ENCODE data around the gene IGHMBP2. TPM values are rescaled to one million over a fixed set of nuclear protein-coding genes. Genes with fewer than 3 reads are reported as not detected.

Gene IGHMBP2
- total RNA-seq, 4 donors from 2014 or later: 18.6 to 33.3 (median 30.5) TPM

GRCh38 chr11:68961245-68961644, 57.6 kb downstream of the IGHMBP2 start:
- intact Hi-C loops (cut with DNase I; ENCODE audit: low total_unique reads): no loop called here
- TF ChIP-seq POLR2A (IDR thresholded peaks at IDR 0.05) (no peak), CTCF (IDR thresholded peaks at IDR 0.05) (no peak)
- 77 to 80% methylated on average over 8 of the region's 8 CpGs for WGBS, 2 donors
- H3K4me3 ChIP-seq (ENCODE audit: low read depth, poor library complexity, severe bottlenecking): no peak overlapping the region
- DNase-seq (ENCODE audit: low spot score in 2 of 2): no peak

- intact Hi-C loops (cut with DNase I; ENCODE audit: low total_unique reads): no loop called here
- 81 to 84% methylated on average over 16 of the region's 16 CpGs for WGBS, 2 donors
- peak in 1 of 2 donors; percentile 61 for DNase-seq (ENCODE audit: low spot score in 2 of 2)
- TF ChIP-seq POLR2A (IDR thresholded peaks at IDR 0.05): no peak
- TF ChIP-seq CTCF (IDR thresholded peaks at IDR 0.05): no peak
- no peak overlapping the region for H3K4me3 ChIP-seq (ENCODE audit: low read depth, poor library complexity, severe bottlenecking)
Measured at GRCh38 chr11:68962527-68963250, 59.0 kb downstream of the IGHMBP2 start.

- intact Hi-C loops (cut with DNase I; ENCODE audit: low total_unique reads): no loop called here
- no peak for TF ChIP-seq CTCF (IDR thresholded peaks at IDR 0.05)
- TF ChIP-seq POLR2A (IDR thresholded peaks at IDR 0.05): no peak
- peak in 1 of 2 donors; percentile 42 for DNase-seq (ENCODE audit: low spot score in 2 of 2)
- 85 to 90% methylated on average over 3 of the region's 3 CpGs for WGBS, 2 donors
- no peak overlapping the region for H3K4me3 ChIP-seq (ENCODE audit: low read depth, poor library complexity, severe bottlenecking)
Measured at GRCh38 chr11:68963779-68964178, 60.1 kb downstream of the IGHMBP2 start.

- DNase-seq (ENCODE audit: low spot score in 2 of 2): peak in 1 of 2 donors; percentile 59
- 70 to 82% methylated on average over 15 of the region's 15 CpGs for WGBS, 2 donors
- intact Hi-C loops (cut with DNase I; ENCODE audit: low total_unique reads): no loop called here
- no peak overlapping the region for H3K4me3 ChIP-seq (ENCODE audit: low read depth, poor library complexity, severe bottlenecking)
- no peak for TF ChIP-seq POLR2A (IDR thresholded peaks at IDR 0.05)
- no peak for TF ChIP-seq CTCF (IDR thresholded peaks at IDR 0.05)
Measured at GRCh38 chr11:68965901-68966853, 62.5 kb downstream of the IGHMBP2 start.

- no peak overlapping the region for H3K4me3 ChIP-seq (ENCODE audit: low read depth, poor library complexity, severe bottlenecking)
- no peak for TF ChIP-seq CTCF (IDR thresholded peaks at IDR 0.05)
- TF ChIP-seq POLR2A (IDR thresholded peaks at IDR 0.05): no peak
- peak in 1 of 2 donors; percentile 46 for DNase-seq (ENCODE audit: low spot score in 2 of 2)
- 87 to 88% methylated on average over 9 of the region's 9 CpGs for WGBS, 2 donors
- intact Hi-C loops (cut with DNase I; ENCODE audit: low total_unique reads): no loop called here
Measured at GRCh38 chr11:68966894-68967780, 63.4 kb downstream of the IGHMBP2 start.
